Activated CD4-positive, alpha-beta T cell treated with anti-CD3 and anti-CD28 coated beads, Interleukin-2, amount 50 U/mL, for 48 hours (primary cell): ENCODE data around the gene STRADB.
"Not testable (repeated sequence)": the region's sequence is repeated elsewhere in the genome, so short reads cannot be mapped to it uniquely, and the experiment has no call there.

Experiments
- DNase-seq, 2 experiments: peaks; one replicate each; pipeline ENCODE4 v3.0.0-alpha.2; 2020

The STRADB gene

DNA sequence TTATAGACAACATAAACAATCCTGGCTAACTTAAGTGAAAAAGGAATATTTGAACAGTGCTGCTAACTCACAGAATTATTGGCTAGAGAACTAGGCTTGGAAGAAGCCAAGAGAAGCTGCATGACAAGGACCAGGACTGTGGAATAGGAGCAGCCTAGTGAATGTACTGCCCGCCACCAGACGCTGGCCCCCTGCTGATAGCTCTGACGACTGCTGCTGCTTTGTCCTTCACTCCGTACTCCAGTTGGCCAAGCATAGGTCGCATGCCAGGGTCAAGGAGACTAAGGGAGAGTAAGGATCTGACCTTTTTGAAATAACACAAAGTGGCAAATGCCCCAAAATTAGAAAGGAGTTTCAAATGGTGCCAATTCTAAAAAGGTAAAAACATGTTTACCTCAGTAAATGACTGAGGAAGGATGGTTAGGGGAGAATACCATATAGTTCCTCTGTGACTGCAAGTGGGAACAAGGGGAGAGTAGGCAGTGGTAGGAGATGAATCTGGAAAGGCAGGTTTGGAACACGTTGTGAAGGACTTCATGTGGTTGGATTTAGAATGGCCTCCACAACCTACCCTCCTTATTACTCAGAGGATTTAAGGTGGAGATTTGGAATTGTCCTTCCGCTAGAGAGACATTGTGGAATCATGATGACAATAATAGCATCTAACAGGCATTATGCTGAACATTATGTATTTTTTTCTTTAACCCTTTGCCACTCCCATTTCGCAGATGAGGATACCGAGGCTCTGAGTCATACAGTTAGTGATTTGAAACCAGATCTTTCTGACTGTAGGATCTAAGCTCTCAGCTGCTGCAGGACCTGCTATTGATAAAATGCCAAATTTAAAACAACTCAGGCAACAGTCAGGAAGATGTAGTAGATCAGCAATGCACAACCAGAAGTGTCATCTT is 19.5 kb downstream of the STRADB start:
- DNase-seq, result no peak

DNA sequence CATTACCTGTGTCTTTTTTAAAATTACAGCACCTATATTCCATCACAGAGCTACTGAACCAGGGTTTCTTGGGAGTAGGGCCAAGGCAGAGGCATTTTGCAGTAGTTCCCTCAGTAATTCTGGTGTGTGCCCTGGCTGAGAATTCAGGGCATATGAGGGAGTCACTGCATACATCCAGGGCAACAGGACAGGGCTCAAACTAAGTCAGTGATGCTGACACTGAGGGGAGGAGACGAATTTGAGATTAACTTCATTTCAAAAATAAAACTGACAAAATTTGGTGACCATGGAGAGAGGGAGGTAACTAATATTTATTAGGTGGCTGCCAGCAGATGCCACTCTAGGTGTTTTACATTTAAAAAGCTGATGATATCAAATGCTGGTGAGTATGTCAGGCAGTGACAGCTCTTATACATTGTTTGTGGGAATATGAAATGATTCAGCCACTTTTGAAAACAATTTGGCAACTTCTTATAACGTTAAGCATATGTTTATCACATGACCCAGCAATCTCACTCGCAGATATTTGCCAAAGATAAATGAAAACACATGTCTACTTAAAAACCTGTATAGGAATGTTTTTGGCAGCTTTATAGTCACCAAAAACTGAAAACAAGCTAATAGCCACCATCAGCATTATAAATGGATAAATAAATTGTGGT is 20.3 kb downstream of the STRADB start:
- no peak for DNase-seq

DNA sequence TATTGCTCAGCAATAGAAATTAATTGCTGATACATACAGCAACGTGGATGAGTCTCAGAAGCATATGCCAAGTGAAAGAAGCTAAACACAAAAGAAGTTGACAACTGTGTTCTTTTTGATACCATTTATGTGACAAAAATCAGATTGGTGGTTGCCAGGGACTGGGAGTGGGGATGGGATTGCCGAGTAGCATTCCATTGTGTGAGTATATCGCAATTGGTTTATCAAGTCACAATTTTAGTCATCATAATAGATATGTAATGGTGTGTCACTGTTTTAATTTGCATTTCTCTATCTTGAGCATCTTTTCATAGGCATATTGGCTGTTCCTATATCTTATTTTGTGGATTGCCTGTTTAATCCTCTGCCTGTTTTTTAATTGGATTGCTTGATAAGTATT is 20.9 kb downstream of the STRADB start:
- no peak for DNase-seq

DNA sequence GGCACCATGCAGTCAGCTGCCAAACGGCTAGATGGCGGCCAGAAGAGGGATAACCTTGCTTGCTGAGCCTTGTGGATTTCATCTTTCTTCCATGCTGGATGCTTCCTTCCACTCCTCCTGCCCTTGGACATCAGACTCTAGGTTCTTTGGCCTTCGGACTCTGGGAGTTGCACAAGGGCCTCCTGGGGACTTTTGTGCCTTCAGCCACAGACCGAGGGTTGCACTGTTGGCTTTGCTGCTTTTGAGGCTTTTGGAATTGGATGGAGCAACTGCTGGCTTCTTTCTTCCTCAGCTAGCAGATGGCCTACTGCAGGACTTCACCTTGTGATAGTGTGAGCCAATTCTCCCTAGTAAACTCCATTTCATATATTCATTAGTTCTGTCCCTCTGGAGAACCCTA is 31.0 kb downstream of the STRADB start:
- no peak for DNase-seq

DNA sequence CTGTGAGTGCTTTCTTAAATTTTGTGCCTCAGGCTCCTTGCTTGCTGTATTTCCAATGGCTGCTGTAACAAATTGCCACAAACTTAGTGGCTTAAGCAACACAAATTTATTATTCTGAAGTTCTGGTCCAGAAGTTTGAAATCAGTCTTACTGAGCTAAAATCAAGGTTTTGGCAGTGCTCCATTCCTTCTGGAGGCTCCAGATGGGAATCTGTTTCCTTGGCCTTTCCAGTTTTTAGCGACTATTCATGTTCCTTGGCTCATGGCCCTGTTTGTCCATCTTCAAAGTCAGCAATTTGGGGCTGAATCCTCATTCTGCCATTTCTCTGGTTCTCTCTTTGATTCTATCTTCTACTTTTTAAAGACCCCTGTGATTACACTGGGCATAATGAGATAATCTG is 31.8 kb downstream of the STRADB start:
- DNase-seq, result no peak

DNA sequence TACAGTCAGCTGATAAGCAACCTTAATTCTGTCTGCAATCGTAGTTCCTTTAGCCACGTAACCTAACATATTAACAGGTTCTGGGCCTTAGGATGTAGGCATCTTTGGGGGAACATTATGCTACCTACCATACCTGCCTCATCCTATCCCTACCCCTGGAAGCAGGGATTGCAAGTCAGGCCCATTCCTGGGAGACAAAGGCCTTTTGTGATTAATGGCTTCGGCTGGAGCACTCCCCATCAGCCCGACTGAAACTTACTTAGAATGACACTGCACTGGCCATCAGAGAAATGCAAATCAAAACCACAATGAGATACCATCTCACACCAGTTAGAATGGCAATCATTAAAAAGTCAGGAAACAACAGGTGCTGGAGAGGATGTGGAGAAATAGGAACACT is 32.2 kb downstream of the STRADB start:
- DNase-seq, result not testable (repeated sequence)

DNA sequence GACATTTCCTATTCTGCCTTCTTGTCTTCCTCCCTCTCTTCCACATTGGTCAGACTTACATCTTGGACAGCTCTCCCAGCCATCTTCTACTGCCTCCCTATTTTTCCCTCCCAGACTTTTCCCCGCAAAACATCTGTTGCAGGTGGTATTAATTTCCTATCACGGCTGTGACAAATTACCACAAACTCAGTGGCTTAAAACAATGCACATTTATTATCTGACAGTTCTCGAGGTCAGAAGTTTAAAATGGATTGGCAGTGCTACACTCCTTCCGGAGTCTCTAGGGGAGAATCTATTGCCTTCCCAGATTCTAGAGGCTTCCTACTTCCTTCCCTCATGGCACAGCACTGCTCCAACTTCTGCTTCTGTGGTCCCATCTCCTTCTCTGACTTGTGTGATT is 33.3 kb downstream of the STRADB start:
- no peak for DNase-seq

DNA sequence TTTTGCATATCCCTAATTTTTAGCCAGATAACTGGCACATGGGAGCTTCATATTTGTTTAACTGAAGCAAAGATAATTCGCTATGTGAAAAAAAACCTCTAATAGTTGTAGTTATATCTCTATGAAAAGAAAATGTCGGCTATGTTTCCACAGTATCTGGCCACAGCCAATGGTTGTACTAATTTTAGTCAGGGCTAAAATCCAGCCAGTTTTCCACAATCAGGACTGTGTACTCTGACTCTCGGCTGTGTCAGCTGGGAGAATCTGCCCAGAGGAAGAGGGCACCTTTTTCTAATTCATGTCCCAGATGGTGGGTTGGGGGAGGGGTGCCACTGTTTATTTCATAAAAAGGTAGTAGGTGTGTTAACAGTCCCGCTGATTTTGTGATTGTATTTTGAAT is 38.8 kb downstream of the STRADB start:
- DNase-seq, result no peak

DNA sequence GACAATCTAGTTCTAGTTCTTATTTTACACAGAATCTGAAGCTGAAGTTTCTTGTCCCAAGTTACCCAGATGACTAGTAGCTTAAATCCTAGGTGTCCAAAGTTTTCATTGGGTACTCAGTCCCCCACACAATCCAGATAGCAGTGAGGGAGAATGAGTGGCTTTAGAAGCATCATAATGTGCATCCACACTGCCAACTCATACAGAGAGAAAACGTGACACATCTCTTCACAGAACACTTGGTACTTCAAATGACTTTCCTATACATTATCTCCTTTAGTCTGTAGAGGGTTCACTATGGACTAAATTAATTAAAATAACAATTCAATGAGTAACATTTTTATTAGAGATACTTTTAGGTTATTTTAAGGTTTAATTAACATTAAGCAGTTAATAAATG is 45.2 kb downstream of the STRADB start:
- no peak for DNase-seq

DNA sequence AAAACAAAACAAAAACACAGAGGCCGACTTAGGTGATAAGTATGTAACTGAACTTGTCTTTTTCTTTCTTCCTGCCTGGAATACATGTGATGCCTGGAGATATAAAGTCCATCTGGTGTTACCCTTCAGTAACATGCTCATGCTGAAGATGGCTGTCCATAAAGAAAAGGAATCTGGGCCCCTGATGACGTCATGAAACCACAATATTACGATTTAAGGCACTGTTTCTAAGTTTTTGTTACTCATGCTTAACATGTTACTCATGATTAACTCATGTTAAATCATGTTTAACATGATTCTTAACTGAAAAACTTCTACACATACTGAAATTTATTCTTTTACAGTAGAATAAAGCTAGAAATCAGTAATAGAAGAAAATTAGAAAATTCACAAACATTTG is 49.0 kb downstream of the STRADB start:
- no peak for DNase-seq

DNA sequence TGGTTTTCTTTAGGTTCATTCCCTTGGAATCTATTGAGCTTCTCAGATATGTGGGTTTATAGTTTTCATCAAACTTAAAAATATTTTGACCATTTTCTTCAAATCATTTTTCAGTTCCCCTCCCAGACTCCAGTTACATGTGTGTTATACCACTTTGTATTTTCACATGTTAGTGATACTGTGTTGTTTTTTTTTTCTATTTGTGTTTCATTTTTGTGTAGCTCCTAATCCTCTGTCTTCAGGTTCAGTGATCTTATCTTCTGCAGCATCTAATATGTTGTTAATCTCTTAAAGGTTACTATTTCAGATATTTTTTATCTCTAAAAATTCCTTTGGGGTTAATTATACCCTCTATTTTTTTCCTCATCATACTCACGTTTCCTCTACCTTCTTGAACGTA is 51.2 kb downstream of the STRADB start:
- no peak for DNase-seq

DNA sequence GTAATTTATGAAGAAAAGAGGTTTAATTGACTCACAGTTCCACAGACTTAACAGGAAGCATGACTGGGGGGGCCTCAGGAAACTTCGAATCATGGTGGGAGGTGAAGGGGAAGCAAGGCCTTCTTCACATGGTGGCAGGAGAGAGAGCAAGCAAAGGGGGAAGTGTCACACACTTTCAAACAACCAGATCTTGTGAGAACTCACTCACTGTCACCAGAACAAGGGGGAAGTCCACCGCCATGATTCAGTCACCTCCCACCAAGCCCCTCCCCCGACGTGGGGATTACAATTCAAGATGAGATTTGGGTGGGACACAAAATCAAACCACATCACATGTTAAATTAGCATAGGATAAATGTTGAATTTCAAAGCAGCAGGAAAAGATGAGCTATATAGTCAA is 56.2 kb downstream of the STRADB start:
- peak; percentile 8 to 9 for DNase-seq

DNA sequence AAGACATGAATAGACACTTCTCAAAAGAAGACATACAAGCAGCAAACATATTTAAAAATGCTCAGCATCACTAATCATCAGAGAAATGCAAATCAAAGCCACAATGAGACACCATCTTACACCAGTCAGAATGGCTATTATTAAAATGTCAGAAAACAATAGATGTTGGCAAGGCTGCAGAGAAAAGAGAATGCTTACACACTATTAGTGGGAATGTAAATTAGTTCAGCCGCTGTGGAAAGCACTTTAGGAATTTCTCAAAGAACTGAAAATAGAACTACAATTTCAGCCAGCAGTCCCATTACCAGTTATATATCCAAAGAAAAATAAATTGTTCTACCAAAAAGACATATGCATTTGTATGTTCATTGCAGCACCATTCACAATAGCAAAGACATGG is 61.7 kb downstream of the STRADB start:
- no peak for DNase-seq

DNA sequence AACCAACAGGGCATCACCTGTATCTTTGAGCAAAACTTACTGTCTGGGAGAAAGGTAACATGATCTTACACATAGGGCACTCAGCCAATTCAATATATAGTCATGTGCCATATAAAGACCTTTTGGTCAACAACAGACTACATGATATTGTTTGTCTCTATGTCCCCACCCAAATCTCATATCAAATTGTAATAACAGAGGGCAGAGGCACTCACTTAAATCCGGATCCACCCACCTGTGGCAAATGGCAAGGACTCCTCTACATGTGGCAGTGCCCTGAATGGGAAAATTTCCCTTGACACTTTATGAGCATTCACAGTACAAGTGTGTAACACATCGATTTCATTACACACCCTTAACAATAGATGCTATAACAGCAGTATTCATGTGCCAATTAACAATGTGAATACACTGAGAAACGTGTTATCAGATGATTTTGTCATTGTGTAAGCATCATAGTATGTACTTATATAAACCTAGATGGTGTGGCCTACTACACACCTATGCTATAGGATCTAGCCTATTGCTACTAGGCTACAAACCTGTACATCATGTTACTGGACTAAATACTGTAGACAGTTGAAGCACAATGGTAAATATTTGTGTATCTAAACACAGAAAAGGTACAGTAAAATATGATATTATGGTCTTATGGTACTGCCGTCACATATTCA is 64.2 kb downstream of the STRADB start:
- no peak for DNase-seq

DNA sequence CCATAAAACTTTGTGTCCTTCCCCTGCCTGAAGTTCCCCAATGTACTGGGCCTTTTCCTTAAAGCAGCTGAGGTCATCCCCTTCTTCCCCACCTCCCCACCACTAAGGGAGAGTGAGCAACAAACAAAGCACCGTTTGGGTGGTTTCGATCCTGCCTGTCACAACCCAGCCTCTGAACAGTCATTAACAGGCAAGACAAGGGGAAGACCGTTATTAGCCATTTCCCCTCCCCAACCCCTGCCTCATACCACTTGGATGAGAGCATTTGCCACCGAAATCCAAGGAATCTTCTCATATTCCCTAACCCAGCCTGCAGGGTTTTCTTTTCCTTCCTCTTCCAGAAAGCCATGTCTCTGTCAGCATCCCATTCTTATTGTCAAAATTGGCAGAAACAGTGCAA is 65.6 kb downstream of the STRADB start:
- DNase-seq, result no peak

DNA sequence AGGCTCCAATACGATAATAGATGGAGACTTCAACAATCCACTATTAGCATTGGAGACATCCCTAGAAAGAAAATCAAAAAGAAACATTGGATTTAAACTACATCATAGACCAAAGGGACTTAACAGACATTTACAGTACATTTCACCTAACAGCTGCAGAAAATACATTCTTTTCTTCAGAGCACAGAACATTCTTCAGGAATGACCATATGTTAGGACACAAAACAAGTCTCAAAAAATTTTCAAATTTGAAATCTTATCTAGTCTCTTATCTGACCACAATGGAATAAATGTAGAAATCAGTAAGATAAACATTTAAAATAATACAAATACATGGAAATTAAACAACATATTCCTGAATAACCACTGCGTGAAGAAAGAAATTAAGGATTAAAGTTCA is 68.7 kb downstream of the STRADB start:
- no peak for DNase-seq

DNA sequence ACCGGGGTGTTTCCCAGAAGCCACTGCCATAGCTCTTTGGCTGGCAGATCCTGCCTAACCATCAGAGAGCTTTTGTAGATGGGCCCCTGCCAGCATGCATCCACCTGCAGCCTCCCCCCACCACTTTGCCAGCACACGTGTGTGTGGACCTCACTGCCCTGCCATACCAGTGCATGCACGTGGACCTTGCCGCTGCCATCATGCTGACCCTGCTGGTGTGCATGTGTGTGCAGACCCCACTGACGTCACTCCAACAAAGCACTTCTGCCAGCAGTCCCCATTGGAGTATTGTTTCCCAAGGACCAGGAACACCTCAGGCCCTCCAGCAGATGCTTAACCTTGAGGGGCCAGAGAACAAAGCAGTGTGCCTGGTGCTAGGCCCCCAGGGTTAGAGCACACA is 71.4 kb downstream of the STRADB start:
- no peak for DNase-seq

DNA sequence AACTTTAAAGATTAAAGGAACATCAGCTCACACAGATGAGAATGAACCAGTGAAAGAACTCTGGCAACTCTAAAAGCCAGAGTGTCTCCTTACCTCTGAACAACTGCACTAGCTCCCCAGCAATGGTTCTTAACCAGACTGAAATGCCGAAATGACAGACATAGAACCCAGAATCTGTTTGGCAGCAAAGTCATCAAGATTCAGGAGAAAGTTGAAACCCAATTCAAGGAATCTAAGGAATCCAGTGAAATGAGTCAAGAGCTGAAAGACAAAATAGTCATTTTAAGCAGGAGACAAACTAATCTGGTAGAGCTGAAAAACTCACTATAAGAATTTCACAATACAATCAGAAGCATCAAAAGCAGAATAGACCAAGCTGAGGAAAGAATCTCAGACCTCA is 72.0 kb downstream of the STRADB start:
- no peak for DNase-seq
